ENCODE data around the gene FSIP2. TPM values are rescaled to one million over a fixed set of nuclear protein-coding genes. Genes with fewer than 3 reads are reported as not detected.

Gene FSIP2
- total and polyA plus RNA-seq, 2 of the 8 experiments (the other 6 are each of a cell fraction or from before 2014, with no cell fraction given) = 0.47 to 1.4 TPM

GRCh38 chr2:185785156-185785555, 46.6 kb downstream of the FSIP2 start:
- no peak overlapping the region for H3K4me2 ChIP-seq (ENCODE audit: insufficient read depth in 1 of 2, low read depth in 2 of 2, low read length in 2 of 2)
- no peaks in the 10 kb centered on the region for H3K36me3 ChIP-seq (ENCODE audit: control insufficient read depth in 2 of 4, insufficient read depth in 4 of 4, low read length in 3 of 4)
- no peak overlapping the region for H3K18ac ChIP-seq (ENCODE audit: extremely low read depth, low read length)
- no peak overlapping the region for H3K23ac ChIP-seq (ENCODE audit: insufficient read length)
- DNase-seq (ENCODE audit: low read depth in 1 of 2, low spot score in 2 of 2) = no peak
- CTCF ChIA-PET (ENCODE audit: partially characterized antibody) = interaction anchor here (0.8 kb wide), 1 partner anchor 273 kb away, joined by 3 read pairs; no protein-coding TSS in a partner anchor
- POLR2A ChIA-PET (ENCODE audit: partially characterized antibody) = no interaction called here
- H4K20me1 ChIP-seq (replicated peaks in 1 of 2; ENCODE audit: control insufficient read depth in 1 of 2, insufficient read depth in 2 of 2, low read length in 2 of 2) = no peaks in the 10 kb centered on the region
- H3K4me1 ChIP-seq (replicated peaks in 1 of 4; ENCODE audit: control insufficient read depth in 3 of 4, insufficient read depth in 4 of 4, low read length in 3 of 4) = no peaks in the 10 kb centered on the region
- H2BK12ac ChIP-seq (ENCODE audit: low read depth, low read length) = no peak overlapping the region
- H3K14ac ChIP-seq (ENCODE audit: insufficient read length) = no peak overlapping the region
- H3K27me3 ChIP-seq (replicated peaks in 1 of 4; ENCODE audit: control insufficient read depth in 3 of 4, extremely low read depth in 1 of 4, insufficient read depth in 3 of 4, low read length in 3 of 4) = no peaks in the 10 kb centered on the region
- no peak overlapping the region for H2BK5ac ChIP-seq (ENCODE audit: low read depth, low read length)
- H3K27ac ChIP-seq (ENCODE audit: low read depth, low read length) = no peak overlapping the region
- H2AFZ ChIP-seq (ENCODE audit: low read length) = no peak overlapping the region
- no peak overlapping the region for H2AK5ac ChIP-seq (ENCODE audit: low read depth, low read length)
- H3K23me2 ChIP-seq (ENCODE audit: low read depth, low read length) = no peaks in the 10 kb centered on the region
- H2BK20ac ChIP-seq (ENCODE audit: low read length) = no peak overlapping the region
- no peak overlapping the region for H2BK15ac ChIP-seq (ENCODE audit: low read length)
- no peaks in the 10 kb centered on the region for H3K79me1 ChIP-seq (ENCODE audit: low read depth, low read length)
- H3K56ac ChIP-seq (replicated peaks; ENCODE audit: insufficient read length, low read depth, low read length) = no peak overlapping the region
- no peak overlapping the region for H3K9ac ChIP-seq (replicated peaks in 1 of 4; ENCODE audit: extremely low read depth in 1 of 4, low read depth in 3 of 4, low read length in 3 of 4)
- no peaks in the 10 kb centered on the region for H3K9me3 ChIP-seq (ENCODE audit: insufficient read depth in 2 of 2, low read depth in 1 of 2, low read length in 1 of 2)
- H3K79me2 ChIP-seq (ENCODE audit: control insufficient read depth in 1 of 2, insufficient read depth in 2 of 2, low read length in 2 of 2) = no peaks in the 10 kb centered on the region
- H3K4me3 ChIP-seq (ENCODE audit: extremely low read depth in 1 of 4, insufficient read depth in 2 of 4, low read depth in 3 of 4, low read length in 4 of 4) = no peak overlapping the region
- no peak for FAIRE-seq
- TF ChIP-seq CBX5 (IDR thresholded peaks at IDR 0.05; ENCODE audit: low read depth, low read length) (no peak), CHD2 (IDR thresholded peaks at IDR 0.05; ENCODE audit: low read length) (no peak)
- H2BK120ac ChIP-seq (replicated peaks; ENCODE audit: low read depth, low read length) = no peak overlapping the region
- H3K4ac ChIP-seq (replicated peaks; ENCODE audit: insufficient read length, low read depth, low read length) = no peak overlapping the region
- no peak overlapping the region for H4K5ac ChIP-seq (ENCODE audit: insufficient read length, low read depth, low read length)
- no peak overlapping the region for H4K91ac ChIP-seq (replicated peaks; ENCODE audit: insufficient read length, low read length)
- no peak overlapping the region for H4K8ac ChIP-seq (ENCODE audit: extremely low read depth, insufficient read depth, low read length)

All from H1 (cell line).